Neural progenitor cell (in vitro differentiated cells): ENCODE measurements around the gene A2M. TPM values are rescaled to one million over a fixed set of nuclear protein-coding genes. Genes with fewer than 3 reads are reported as not detected.

Source experiments
- DNase-seq: peaks from one replicate; pipeline ENCODE4 v3.0.0-alpha.2; 2016; ENCODE audit warnings: low spot score
- H2AFZ ChIP-seq: fragments of 200-600 bp; sonication (generic); replicated peaks from 2 replicates; pipeline ENCODE4 v1.6.1; 2016; ENCODE audit warnings: antibody characterized with exemption
- H3F3A ChIP-seq: fragments of 200-600 bp; sonication (generic); 2 replicates; pipeline ENCODE4 v1.6.1; 2016; ENCODE audit warnings: antibody characterized with exemption, low read depth
- H3K27ac ChIP-seq: fragments of 200-600 bp; sonication (generic); 2 replicates; pipeline ENCODE4 v1.5.1; 2016; ENCODE audit warnings: mild to moderate bottlenecking
- H3K27me3 ChIP-seq: fragments of 200-600 bp; sonication (generic); 2 replicates; pipeline ENCODE4 v1.6.1; 2016; ENCODE audit warnings: mild to moderate bottlenecking, moderate library complexity
- H3K36me3 ChIP-seq: fragments of 200-600 bp; sonication (generic); 2 replicates; pipeline ENCODE4 v1.5.1; 2016
- H3K4me1 ChIP-seq: fragments of 200-600 bp; sonication (generic); 2 replicates; pipeline ENCODE4 v1.6.1; 2016; ENCODE audit warnings: mixed run types
- H3K4me2 ChIP-seq: fragments of 200-600 bp; sonication (generic); 2 replicates; pipeline ENCODE4 v1.6.1; 2016
- H3K4me3 ChIP-seq: fragments of 200-600 bp; sonication (generic); 2 replicates; pipeline ENCODE4 v1.5.1; 2016
- H3K79me2 ChIP-seq: fragments of 200-600 bp; sonication (generic); 2 replicates; pipeline ENCODE4 v1.6.1; 2016; ENCODE audit warnings: low read depth
- H3K9ac ChIP-seq: fragments of 200-600 bp; sonication (generic); 2 replicates; pipeline ENCODE4 v1.6.1; 2016
- H3K9me3 ChIP-seq: fragments of 200-600 bp; sonication (generic); 2 replicates; pipeline ENCODE4 v1.5.1; 2016; ENCODE audit warnings: low read depth
- H4K20me1 ChIP-seq: fragments of 200-600 bp; sonication (generic); 2 replicates; pipeline ENCODE4 v1.6.1; 2016; ENCODE audit warnings: low read depth
- H3K27ac Mint-ChIP-seq: 3 replicates; pipeline ENCODE4 v1.8.0; 2021; ENCODE audit warnings: mixed read lengths
- H3K27me3 Mint-ChIP-seq: 2 replicates; pipeline ENCODE4 v1.8.0; 2022; ENCODE audit warnings: low read depth, mild to moderate bottlenecking, inconsistent platforms, moderate library complexity, mixed read lengths; ENCODE audit not compliant: insufficient read depth
- H3K36me3 Mint-ChIP-seq: 3 replicates; pipeline ENCODE4 v1.8.0; 2021; ENCODE audit warnings: mixed read lengths
- H3K4me1 Mint-ChIP-seq: 3 replicates; pipeline ENCODE4 v1.8.0; 2021; ENCODE audit warnings: mixed read lengths
- H3K4me3 Mint-ChIP-seq: 3 replicates; pipeline ENCODE4 v1.8.0; 2021; ENCODE audit warnings: mild to moderate bottlenecking, moderate library complexity, mixed read lengths
- H3K9me3 Mint-ChIP-seq: 3 replicates; pipeline ENCODE4 v1.8.0; 2020; ENCODE audit warnings: mixed read lengths
- CTCF ChIP-seq: fragments of 200-600 bp; sonication (generic); IDR thresholded peaks from 2 replicates; pipeline ENCODE4 v1.5.1; 2017; ENCODE audit warnings: antibody characterized with exemption, mild to moderate bottlenecking
- EZH2 ChIP-seq: fragments of 200-600 bp; sonication (generic); IDR thresholded peaks from 2 replicates; pipeline ENCODE4 v1.6.1; 2017; ENCODE audit warnings: antibody characterized with exemption, mild to moderate bottlenecking, moderate library complexity
- EZH2phosphoT487 ChIP-seq: fragments of 200-600 bp; sonication (generic); IDR thresholded peaks from 2 replicates; pipeline ENCODE4 v1.6.1; 2017; ENCODE audit warnings: antibody characterized with exemption
- total RNA-seq: library from RNA; depleted of rRNA; stranded (reverse); fragments of >200 nt; gene quantifications from 2 replicates; pipeline ENCODE4 v1.2.3, GENCODE V29; 2015; ENCODE audit warnings: low replicate concordance

Gene A2M
- total RNA-seq, 1 donor from 2014 or later, result not detected

GRCh38 chr12:9109737-9110491, 5.8 kb downstream of the A2M start:
- no peaks in the 10 kb centered on the region for H3K27me3 Mint-ChIP-seq

DNA sequence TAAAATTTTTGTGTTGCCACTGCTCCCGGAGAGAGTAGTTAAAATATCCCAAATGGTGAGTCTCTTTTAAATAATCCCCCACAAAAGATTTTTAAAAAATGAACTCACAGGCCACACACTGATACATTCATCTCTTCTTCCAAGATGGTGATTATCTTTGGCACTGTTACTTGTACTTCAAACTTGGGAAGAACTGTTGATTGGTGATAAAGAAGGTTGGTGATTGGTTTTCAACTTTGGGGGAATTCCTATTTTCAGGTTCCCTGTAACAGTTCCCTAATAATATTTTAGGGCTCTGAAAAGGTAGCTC, 6.6 kb downstream of the A2M start:
- Histone ChIP-seq H3K4me1 (no peaks in the 10 kb centered on the region), H3K79me2 (no peaks in the 10 kb centered on the region), H3K27ac (no peak overlapping the region), H3K4me3 (no peak overlapping the region), H3K4me2 (no peak overlapping the region), H3F3A (no peaks in the 10 kb centered on the region), H2AFZ (no peak overlapping the region), H3K36me3 (no peaks in the 10 kb centered on the region), H3K9ac (no peak overlapping the region), H3K27me3 (no peaks in the 10 kb centered on the region), H4K20me1 (no peaks in the 10 kb centered on the region), H3K9me3 (no peaks in the 10 kb centered on the region)
- H3K4me1 Mint-ChIP-seq, result no peaks in the 10 kb centered on the region
- no peak overlapping the region for H3K4me3 Mint-ChIP-seq
- no peaks in the 10 kb centered on the region for H3K9me3 Mint-ChIP-seq
- DNase-seq, result no peak
- H3K27ac Mint-ChIP-seq, result no peak overlapping the region
- no peaks in the 10 kb centered on the region for H3K27me3 Mint-ChIP-seq
- H3K36me3 Mint-ChIP-seq, result peaks cover 2% of the 10 kb centered on the region
- TF ChIP-seq EZH2 (no peak), EZH2phosphoT487 (no peak), CTCF (no peak)

More at GRCh38 chr12:9109737-9110491, 5.8 kb downstream of the A2M start:
- Histone ChIP-seq H3K79me2 (no peaks in the 10 kb centered on the region), H2AFZ (no peak overlapping the region), H3K27me3 (no peaks in the 10 kb centered on the region), H4K20me1 (no peaks in the 10 kb centered on the region), H3K27ac (no peak overlapping the region), H3K9me3 (no peaks in the 10 kb centered on the region), H3K4me2 (no peak overlapping the region), H3F3A (no peaks in the 10 kb centered on the region), H3K4me1 (no peaks in the 10 kb centered on the region), H3K36me3 (no peaks in the 10 kb centered on the region), H3K4me3 (no peak overlapping the region), H3K9ac (no peak overlapping the region)
- Mint-ChIP-seq H3K4me1 (no peaks in the 10 kb centered on the region), H3K36me3 (peaks cover 2% of the 10 kb centered on the region), H3K4me3 (no peak overlapping the region), H3K9me3 (no peaks in the 10 kb centered on the region), H3K27ac (no peak overlapping the region)
- TF ChIP-seq EZH2 (no peak), EZH2phosphoT487 (no peak), CTCF (no peak)
- DNase-seq, result no peak

DNA sequence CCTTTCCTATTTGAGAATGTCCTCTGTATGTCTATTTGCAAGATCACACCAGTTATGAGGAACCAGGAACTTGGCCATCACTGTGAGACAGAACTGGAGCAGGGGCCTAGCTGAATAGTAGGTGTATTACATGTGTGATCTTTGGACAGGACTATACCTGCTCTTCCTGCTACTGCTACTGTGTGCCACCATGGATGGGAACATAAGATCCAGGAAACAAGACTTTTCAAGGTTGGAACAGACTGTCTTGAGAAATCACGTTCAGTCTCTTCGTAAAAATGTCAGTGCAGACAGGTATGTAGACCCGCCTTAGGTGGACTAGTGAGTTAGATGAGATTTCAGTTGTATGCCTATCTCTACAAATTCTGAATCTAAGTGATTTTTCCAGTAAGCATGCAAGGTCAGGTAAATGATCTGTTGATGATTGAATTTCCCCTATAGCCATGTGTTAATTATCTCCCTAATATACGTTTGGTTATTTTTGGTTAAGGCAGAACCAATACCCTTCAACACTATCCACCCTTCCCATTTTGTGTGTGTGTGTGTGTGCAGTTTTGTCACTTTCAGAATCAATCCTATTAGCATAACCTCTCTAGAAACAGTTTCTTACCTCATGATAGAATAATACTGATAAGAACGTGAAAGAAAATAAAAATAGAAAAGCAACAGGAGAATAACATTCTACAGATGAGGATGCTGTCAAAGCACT, 7.1 kb downstream of the A2M start:
- Mint-ChIP-seq H3K4me3 (no peak overlapping the region), H3K9me3 (no peaks in the 10 kb centered on the region), H3K4me1 (no peaks in the 10 kb centered on the region), H3K27me3 (no peaks in the 10 kb centered on the region), H3K36me3 (peaks cover 2% of the 10 kb centered on the region), H3K27ac (no peak overlapping the region)
- no peak for TF ChIP-seq CTCF
- no peak for TF ChIP-seq EZH2
- no peak for TF ChIP-seq EZH2phosphoT487
- Histone ChIP-seq H3K9me3 (no peaks in the 10 kb centered on the region), H3K9ac (no peak overlapping the region), H3K36me3 (no peaks in the 10 kb centered on the region), H3K27me3 (no peaks in the 10 kb centered on the region), H3K4me2 (no peak overlapping the region), H4K20me1 (no peaks in the 10 kb centered on the region), H3F3A (no peaks in the 10 kb centered on the region), H3K79me2 (no peaks in the 10 kb centered on the region), H3K4me3 (no peak overlapping the region), H2AFZ (no peak overlapping the region), H3K4me1 (no peaks in the 10 kb centered on the region), H3K27ac (no peak overlapping the region)
- no peak for DNase-seq
